Non-pigmented ciliary epithelial cell (primary cell): ENCODE measurements around the gene NHLRC3.
"Not testable (repeated sequence)": the region's sequence is repeated elsewhere in the genome, so short reads cannot be mapped to it uniquely, and the experiment has no call there.

Experiments
- DNase-seq: peaks from one replicate; pipeline ENCODE4 v3.0.0-alpha.2; 2010; ENCODE audit warnings: low read depth

NHLRC3 gene, protein sequence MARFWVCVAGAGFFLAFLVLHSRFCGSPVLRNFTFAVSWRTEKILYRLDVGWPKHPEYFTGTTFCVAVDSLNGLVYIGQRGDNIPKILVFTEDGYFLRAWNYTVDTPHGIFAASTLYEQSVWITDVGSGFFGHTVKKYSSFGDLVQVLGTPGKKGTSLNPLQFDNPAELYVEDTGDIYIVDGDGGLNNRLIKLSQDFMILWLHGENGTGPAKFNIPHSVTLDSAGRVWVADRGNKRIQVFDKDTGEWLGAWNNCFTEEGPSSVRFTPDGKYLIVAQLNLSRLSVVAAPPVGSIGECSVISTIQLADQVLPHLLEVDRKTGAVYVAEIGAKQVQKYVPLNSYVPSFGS

DNA sequence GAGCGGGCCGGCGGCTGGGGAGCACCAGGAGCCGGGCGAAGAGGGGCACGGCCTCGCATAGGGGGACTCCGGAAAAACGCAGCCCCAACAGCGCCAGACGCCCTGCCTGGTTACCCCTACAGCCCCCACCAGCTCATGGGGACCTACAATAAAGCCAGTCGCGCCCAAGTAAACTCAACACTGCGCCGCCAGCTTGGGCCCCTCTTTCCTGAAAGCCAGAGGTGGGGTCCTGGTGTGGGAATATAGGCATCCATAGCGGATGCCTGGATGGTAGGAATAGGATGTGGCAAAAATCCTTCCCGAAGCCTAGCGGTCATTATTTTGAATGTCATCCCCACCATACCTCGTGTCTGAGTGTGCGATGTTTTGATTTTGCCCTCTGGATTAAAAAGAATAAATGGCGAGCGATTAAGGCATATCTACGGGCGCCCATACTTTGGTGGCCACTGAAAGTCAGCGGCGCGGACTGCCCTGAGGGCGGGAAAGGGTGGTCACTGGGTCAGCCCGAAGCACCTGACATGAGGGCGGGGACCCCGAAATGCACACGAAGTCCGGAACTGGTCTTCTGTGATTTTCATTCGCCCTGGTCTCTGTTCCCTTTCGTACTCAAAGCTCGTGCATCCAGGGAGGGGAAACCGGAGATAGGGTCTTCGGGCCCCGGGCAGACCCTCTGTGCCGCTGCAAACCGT is at the start of gene NHLRC3, which contains the start of gene PROSER1:
Gene NHLRC3 (plus strand): TSS at position 577 of the 689 bp plus-strand sequence. CDS start 184 bp downstream, outside the sequence.
Gene PROSER1 (minus strand): TSS at position 210 of the 689 bp plus-strand sequence. CDS start 847 bp downstream, outside the sequence.
- peak; percentile 45 for DNase-seq

DNA sequence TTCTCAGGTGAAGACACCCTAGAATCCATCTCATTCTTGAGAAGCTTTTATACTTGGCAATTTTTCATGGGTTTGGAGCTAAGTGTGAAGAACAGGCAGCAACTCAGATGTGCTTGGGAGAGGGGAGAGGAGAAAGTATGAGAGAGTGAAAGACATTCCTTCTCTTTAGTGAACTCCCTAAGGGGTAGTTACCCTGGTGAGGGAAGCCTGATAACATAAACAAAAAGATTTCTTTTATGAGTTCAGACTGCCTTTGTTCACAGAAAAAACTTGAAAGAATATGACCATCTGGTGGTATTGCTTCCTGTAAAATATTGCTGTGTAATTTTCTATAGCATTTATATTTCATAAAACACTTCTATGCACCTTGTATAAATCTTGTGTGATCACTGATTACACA is 47.6 kb upstream of the NHLRC3 start, which contains the start of gene STOML3:
Gene STOML3 (minus strand): TSS at position 139 of the 400 bp plus-strand sequence. CDS start 110 bp downstream, at position 29.
- DNase-seq: no peak

DNA sequence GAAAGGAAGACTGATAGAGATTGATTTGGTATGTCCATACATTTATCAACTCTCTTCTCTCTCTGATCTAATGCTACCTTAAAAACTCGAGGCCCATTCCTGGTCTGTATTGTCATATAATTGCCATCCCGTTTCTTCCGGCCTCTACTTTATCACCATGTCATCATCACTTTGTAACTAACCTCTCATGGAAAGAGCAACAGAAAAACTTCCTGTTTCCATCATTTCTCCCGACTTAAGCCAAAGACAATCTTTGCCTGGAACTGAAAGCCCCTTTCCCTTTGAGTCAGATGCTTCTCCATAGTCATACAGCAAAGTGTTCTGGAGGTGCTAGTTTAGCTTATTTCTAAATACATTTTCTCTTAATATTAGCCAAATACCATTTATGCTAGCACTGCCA is 44.9 kb upstream of the NHLRC3 start:
- no peak for DNase-seq

DNA sequence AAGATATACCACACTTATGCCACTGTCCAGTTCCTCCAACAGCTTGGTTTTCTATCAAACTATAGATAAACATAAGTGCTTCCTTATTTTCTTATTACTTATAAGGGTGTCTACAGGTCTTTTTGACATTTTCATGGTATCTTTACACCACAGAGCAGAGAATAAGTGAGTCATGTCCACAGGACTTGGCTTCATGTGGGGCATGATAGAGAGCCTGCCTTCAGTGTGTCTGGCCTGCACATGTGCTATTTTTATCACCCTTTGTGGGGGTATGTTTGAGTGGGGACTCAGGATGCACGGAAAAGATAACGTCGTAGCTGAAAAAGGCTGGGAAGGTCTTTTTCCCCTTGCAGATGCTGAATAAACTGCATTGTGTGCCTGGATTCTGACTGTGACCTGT is 39.5 kb upstream of the NHLRC3 start:
- DNase-seq: no peak

DNA sequence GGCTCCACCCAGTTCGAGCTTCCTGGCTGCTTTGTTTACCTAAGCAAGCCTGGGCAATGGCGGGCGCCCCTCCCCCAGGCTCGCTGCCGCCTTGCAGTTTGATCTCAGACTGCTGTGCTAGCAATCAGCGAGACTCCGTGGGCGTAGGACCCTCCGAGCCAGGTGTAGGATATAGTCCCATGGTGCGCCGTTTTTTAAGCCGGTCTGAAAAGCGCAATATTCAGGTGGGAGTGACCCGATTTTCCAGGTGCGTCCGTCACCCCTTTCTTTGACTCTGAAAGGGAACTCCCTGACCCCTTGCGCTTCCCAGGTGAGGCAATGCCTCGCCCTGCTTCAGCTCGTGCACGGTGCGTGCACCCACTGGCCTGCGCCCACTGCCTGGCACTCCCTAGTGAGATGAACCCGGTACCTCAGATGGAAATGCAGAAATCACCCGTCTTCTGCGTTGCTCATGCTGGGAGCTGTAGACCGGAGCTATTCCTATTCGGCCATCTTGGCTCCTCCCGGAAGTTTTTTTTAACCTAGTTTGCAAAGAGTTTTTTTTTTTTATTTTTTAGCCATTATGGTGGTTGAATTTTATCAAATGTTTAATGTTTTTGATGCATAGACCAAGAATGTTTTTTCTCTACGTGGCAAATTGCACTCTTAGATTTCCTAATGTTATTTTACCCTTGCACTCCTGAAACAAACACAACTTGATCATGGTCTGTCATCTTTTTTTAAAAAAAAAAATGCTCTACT is 31.7 kb upstream of the NHLRC3 start:
- not testable (repeated sequence) for DNase-seq

DNA sequence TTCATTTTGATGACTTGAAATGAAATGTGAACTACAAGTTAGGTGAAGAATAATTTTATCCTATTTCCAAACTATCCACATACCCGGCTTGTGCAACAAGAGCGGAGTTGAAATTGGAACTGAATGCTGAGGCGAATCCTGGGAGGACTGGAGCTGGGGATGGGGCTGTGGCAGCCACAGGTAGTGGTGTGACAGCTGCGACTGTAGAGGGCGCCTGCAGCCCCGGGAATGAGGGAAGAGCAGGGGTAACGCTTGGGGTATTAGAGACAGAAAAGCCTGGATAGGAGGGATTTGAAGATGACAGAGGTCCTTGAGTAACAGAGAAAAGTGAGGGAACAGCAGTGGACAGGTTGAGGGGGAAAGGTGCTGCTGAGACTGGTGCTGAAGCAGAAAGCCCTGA is 25.6 kb upstream of the NHLRC3 start:
- no peak for DNase-seq

DNA sequence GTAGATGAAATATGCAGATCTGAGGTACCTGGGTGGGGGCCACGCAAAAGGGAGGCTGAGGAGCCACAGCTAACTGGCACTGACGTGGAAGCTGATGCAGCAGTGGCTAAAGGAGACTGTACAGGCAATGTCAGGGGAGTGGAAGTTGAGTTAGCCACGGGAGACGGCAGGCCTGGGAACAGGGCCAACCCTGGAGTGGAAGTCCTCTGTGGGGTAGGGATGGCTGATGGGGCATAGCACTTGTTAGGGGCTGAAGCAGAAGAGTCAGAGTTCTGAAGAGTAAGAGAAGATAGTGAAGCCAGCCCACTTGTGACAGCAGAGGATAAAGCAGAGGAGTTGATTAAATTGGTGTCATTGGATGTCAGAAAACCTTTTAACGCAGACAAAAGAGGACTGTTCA is 24.8 kb upstream of the NHLRC3 start:
- no peak for DNase-seq

DNA sequence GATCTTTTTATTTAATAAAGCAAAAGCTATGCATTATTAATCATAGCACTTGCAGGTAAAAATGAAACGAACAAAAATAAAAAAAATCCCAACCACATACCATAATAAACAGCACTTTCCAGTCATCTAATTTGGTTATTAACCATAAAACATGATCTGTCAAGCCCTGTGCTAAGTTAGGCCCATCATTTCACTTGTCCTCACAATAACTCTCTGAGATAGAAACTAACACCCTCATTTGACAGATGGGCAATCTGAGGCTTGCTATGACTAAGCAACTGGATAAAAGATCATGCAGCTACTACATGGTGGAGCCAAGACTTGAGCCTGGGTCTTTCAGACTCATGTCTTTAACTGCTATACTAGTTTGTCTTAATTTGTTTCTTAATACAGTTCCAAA is 22.2 kb upstream of the NHLRC3 start:
- no peak for DNase-seq

DNA sequence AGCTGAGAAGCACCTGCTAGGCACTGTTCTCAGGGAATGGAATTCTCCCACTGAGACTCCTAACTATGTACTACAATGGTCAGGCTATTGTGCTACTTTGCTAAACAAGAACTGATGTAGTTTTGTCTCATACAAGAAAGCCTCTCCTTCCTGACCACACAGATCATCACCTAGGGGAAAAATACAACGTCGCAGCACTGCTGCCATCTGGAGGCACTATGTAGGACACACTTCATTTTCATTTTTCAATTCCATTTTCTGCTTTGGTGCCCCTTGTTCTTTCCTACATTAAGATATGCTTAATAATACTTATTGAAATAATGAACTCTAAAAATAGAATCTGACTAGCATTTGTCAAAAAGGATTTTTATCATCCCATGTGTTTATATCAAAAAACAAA is 21.5 kb upstream of the NHLRC3 start:
- no peak for DNase-seq

DNA sequence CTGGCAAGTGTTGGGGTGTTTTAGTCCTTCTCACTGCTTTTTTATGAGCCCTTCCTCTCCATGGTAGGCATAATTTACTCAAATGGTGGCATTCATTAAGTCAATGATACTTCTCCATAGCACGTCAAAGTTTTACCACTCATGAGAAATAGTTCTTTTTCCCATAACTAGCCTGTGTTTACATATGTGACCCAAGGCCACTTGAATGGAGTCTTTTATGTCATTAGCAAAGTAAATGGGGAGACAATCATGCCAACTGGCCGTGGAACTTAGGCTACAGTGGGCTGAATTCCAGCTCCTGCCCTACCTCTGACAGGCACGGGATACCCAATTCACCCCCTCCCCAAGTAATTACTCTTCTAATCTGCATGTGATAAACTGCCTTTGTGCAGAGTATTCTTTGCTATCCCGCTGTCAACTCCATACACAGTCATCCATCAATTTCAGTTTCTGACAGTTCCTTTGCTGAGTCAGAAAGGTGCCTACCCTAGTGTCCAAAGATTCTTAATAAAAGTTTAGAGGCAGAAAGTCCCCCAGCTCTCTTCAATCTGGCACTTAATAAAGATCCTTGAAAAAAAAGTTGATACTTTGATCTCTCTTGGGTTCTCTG is 17.3 kb upstream of the NHLRC3 start:
- DNase-seq: no peak

DNA sequence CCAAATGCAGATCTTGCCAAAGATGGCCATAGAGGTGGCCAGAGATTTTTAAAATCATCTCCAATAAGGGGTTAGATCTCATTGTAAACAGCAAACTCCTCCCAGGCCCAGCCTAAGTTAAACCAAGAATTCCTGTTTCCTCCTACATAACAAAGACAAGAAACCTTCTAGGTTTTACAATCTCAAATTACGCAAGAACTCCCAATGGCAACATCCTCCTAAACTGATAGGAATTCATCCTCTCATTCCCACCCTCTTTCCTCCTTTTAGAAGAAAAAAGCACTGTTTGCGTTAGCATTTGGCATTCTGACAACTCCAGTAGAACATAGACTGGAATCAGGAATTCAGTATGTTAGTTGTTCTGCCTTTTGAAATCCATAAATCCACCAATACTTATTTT is 14.9 kb upstream of the NHLRC3 start:
- DNase-seq: no peak

DNA sequence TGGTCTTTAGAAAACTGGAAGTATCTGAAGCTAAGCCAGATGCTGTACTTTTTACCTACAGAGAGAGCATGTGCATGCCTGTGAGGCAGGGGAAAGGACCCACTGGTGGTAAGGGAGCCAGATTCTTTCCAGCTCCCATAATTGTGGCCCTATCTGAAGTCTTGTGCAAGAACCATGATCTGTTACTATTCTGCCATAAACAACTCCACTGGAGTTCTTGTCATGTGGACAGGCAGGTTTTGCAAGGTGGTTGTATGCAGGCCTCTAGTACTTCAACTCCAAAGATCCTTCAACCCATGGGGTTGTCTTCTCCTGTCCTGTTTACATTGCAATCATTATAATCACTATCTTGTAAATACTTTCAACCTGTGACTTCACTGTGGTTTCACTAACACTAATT is 14.5 kb upstream of the NHLRC3 start:
- no peak for DNase-seq

DNA sequence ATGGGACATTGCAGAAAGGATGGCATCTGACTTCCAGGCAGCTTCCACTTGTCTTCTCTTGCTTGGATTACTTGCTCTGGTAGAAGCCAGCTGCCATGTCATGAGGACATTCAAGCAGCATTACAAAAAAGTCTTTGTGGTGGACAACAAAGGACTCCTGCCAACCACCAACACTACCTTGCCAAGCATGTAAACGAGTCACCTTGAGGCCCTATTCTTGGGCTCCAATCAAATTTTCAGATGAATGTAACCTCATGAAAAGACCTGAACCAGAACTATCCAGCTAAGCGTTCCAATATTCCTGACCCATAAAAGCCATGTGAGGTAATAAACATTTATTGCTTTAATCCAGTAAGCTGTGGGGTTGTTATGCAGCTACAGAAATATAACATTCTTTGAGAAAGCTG is 12.8 kb upstream of the NHLRC3 start:
- no peak for DNase-seq

DNA sequence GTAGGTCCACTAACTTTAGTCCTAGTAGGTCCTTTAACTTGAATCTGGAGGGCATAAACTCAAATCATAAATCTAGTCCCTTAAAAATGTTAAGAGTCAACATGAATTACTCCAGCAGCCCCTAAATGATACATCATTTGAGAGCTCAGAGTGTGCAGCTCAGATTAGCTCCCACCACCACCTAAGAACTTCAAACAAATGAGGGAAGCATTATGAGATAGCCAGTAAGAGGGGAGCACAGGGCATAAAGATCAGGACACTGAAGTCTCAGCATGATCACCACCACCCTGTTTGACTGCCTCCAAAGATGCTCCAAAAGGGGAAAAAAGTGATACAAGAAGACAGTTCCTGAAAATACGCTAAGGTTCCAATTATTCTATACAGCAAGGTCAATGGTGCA is 6.1 kb upstream of the NHLRC3 start:
- DNase-seq: no peak

DNA sequence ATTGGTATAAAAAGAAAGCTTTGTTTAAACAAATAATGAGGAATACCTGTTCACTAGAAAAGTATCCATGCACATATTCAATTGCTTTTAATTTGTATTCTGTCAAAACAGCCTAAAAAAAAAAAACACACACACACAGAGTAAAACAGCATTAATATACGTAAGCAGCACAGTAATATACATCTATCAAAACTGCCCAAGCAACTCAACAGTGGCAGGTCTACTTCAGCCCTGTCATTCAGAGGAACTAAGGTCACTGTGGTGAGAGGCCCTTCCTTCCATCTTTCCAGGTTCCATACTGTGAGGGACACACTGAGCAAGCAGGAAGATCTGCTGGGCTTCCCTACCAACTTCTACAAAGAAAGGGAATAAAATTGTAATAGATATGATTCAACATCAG is 4.2 kb upstream of the NHLRC3 start:
- DNase-seq: no peak

DNA sequence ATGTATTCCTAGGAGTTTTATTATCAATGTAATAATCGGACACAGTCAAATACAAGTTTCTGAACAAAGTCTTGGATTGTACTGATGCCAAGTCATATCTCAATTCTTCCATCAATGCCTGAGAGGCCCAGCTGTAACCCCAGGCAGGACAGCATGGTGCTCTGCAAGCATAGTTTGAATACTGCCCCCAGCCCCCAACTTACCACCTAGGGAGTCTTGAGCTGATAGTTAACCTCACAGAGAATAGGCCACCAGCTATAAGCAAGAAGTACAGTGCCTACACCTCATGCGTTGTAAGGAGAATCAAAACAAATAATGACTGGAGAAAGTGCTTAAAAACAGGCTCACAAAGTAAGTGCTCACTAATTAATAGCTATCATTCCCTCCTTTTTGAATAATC is 3.1 kb upstream of the NHLRC3 start:
- DNase-seq: no peak

DNA sequence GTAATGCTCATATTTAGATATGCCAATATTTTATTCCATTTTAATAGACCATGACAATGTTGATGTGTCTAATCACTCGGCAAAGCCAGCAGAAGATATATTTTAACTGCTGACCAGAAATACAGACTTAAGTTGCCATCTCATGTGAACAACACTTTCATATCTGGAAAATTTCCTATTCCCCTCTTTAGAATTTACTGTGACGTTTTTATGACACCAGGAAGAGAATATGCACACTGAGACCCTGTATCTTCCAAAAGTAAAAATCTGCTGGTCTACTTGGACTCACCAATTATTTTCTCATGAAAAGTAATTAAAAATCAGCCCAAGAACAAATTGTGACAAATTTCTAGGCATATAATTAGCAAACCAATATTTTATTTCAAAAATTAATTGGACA is 2.5 kb upstream of the NHLRC3 start:
- no peak for DNase-seq

DNA sequence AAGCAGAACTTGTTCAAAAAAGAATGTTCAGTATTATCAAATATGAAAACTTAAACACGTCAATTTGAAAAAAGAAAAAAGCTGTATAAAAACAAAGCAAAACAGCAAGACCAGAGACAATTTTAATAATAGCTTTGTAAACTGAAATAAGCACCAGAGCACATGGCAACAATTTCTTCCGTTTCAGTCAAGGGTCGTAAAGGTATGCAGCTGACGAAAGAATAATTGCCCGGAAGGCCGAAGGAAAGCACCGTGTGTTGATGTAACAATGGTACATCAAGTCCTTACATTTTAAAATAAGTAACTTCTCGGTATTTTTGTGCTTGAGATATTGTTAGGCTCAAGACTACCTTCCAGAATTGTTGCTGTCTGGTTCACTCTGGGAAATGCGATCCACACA is 2.0 kb upstream of the NHLRC3 start:
- DNase-seq: no peak

DNA sequence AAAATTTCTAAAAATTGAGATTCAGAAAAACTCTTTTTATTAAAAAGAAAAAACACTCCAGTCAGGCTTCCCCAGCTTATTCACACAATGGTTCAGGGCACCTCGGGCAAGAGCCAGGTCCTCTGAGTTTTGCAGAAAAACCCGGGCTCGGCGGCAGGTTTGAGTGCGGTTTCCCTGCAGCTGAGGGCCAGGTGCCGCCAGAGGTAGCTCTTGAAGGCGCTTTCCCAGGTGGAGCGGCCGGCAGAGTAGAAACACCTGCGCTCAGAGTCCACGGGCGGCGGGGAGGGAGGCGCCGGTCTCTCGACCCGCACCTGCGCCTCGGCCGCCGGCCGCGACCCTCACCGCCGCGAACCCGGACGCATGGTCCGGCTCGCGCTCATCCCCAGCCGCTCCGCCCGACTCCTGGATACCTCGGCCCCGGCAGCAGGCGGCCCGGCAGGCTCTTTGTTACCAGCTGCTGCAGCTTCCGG is 811 bp upstream of the NHLRC3 start:
- no peak for DNase-seq

DNA sequence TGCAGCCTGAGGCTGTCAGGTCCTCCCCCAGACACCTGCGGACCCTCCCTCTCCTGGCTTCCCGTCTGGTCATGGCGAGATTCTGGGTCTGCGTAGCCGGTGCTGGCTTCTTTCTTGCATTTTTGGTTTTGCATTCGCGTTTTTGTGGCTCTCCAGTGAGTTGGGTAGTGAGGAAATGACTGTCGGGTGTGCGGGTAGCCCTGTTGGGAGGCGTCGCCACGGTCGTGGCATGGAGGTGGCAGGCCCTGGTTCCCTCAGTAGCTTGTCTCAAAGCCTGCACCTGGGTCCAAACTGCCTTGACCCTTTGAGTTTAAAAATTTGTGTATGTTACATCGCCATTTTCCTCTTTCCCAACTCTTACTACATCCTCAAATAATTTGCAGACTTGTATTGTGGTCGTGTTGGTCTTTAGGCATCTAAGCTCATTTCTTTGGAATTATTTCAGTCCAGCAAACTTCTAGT is 344 bp downstream of the NHLRC3 start:
- no peak for DNase-seq

DNA sequence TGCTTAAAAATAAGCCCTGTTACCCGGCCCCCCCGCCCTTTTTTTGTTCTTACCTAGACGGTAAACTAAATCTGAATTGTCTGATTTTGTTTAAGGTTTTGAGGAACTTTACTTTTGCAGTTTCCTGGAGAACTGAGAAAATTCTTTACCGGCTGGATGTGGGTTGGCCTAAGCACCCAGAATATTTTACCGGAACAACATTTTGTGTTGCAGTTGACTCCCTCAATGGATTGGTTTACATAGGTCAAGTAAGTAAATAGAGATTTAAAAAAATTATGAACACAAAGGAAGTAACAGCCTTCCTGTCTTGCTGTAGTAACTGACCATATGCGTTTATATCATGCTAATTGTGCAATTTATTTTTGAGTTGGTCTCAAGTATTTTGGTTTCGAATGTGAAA is 785 bp downstream of the NHLRC3 start:
- no peak for DNase-seq

DNA sequence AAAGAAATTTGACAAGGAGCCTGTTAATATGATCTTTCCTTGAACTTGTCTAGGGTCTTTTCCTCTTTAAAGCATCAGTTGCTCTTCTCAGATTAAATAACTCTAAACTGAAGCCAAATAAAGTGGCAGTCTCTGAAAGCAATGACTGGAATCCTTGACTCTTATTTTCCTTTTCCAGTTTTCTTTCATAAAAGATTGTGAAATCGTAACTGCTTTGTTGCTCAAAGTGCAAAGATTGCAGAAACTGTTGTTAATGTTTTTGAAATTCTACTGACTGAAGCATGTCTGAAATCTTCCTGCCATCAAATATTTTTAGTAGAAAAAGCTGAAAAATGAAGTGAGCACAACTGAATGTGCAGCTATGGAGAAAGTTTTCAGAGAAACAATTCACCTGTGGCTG is 1.9 kb downstream of the NHLRC3 start:
- DNase-seq: no peak
